ENCODE data around the gene STYXL2. TPM values are rescaled to one million over a fixed set of nuclear protein-coding genes. Genes with fewer than 3 reads are reported as not detected.

The STYXL2 gene
- total and polyA plus RNA-seq, 4 donors: 0.02 to 0.57 (median 0.09) TPM

DNA sequence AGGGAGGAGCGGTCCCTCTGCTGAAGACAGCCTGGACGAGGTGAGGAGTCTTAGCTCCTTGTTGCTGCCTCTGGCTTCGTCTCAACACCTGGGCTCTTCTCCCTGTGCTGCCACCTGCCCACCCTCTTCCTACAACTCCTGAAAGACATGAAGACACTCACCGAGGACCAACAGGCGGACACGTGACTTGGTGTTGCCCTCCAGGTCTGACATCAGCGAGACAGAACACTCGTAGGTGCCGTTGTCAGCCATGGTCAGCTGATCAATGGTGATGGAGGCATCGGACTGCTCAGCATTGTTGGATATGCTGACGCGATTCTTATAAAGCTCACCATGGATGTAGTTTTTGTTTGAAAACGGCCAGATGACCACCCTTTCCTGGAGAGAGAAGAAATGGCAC, 25.1 kb upstream of the STYXL2 start:
- Histone ChIP-seq H3K27me3 (ENCODE audit: control insufficient read depth in 3 of 3, insufficient read depth in 3 of 3, low read length in 2 of 3) (peaks cover 0 to 5% (median 0%) of the 10 kb centered on the region in 3 donors), H3K4me3 (no peak overlapping the region), H3K9me3 (ENCODE audit: control insufficient read depth in 4 of 4, insufficient read depth in 3 of 4, low read length in 3 of 4) (peaks cover 0 to 3% (median 0%) of the 10 kb centered on the region in 4 donors), H3K4me1 (ENCODE audit: control insufficient read depth in 5 of 5, insufficient read depth in 5 of 5, low read length in 5 of 5) (no peaks in the 10 kb centered on the region), H3K9ac (ENCODE audit: insufficient read depth in 1 of 2, low read length in 2 of 2) (no peak overlapping the region), H3K36me3 (ENCODE audit: control insufficient read depth in 4 of 4, insufficient read depth in 4 of 4, low read length in 4 of 4) (no peaks in the 10 kb centered on the region), H3K27ac (ENCODE audit: low read depth in 1 of 2, low read length in 1 of 2) (no peak overlapping the region)
- no peak for DNase-seq
- no peak for ATAC-seq (ENCODE audit: insufficient read depth, low FRiP score)
- WGBS, 2 donors: 93 to 95% methylated on average over 13 of the region's 13 CpGs
- TF ChIP-seq, protein P1, sequence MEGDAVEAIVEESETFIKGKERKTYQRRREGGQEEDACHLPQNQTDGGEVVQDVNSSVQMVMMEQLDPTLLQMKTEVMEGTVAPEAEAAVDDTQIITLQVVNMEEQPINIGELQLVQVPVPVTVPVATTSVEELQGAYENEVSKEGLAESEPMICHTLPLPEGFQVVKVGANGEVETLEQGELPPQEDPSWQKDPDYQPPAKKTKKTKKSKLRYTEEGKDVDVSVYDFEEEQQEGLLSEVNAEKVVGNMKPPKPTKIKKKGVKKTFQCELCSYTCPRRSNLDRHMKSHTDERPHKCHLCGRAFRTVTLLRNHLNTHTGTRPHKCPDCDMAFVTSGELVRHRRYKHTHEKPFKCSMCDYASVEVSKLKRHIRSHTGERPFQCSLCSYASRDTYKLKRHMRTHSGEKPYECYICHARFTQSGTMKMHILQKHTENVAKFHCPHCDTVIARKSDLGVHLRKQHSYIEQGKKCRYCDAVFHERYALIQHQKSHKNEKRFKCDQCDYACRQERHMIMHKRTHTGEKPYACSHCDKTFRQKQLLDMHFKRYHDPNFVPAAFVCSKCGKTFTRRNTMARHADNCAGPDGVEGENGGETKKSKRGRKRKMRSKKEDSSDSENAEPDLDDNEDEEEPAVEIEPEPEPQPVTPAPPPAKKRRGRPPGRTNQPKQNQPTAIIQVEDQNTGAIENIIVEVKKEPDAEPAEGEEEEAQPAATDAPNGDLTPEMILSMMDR (IDR thresholded peaks at IDR 0.05; ENCODE audit: control extremely low read depth, extremely low read depth): no peak

DNA sequence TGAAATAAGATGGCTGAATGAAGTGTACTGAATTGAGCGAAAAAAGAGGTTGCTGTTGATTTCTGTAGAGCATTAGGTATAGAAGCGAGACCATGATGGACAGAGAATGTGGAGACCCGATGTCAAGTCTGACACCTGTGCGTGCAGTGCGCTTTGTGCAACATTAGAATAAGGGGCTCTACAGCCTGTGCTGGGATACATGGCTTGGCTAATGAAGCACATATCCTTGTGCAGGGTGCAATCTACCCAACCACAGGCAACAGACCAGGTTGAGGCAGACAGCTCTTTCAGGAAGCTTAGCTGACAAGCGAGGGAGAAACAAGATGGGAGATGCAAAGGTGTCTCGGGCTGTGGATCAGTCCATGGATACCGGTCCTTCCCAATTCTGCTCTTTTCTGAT, 22.6 kb upstream of the STYXL2 start:
- Histone ChIP-seq H3K27me3 (ENCODE audit: control insufficient read depth in 3 of 3, insufficient read depth in 3 of 3, low read length in 2 of 3) (no peaks in the 10 kb centered on the region), H3K4me3 (no peak overlapping the region), H3K9ac (ENCODE audit: insufficient read depth in 1 of 2, low read length in 2 of 2) (no peak overlapping the region), H3K9me3 (ENCODE audit: control insufficient read depth in 4 of 4, insufficient read depth in 3 of 4, low read length in 3 of 4) (peaks cover 0 to 3% (median 0%) of the 10 kb centered on the region in 4 donors), H3K27ac (ENCODE audit: low read depth in 1 of 2, low read length in 1 of 2) (no peak overlapping the region), H3K36me3 (ENCODE audit: control insufficient read depth in 4 of 4, insufficient read depth in 4 of 4, low read length in 4 of 4) (no peaks in the 10 kb centered on the region), H3K4me1 (ENCODE audit: control insufficient read depth in 5 of 5, insufficient read depth in 5 of 5, low read length in 5 of 5) (no peaks in the 10 kb centered on the region)
- DNase-seq (no peak), ATAC-seq (ENCODE audit: insufficient read depth, low FRiP score) (no peak)
- WGBS, 2 donors: 97 to 99% methylated on average over 8 of the region's 8 CpGs
- TF ChIP-seq, protein P1 (IDR thresholded peaks at IDR 0.05; ENCODE audit: control extremely low read depth, extremely low read depth): no peak

- no peaks in the 10 kb centered on the region for H3K27me3 ChIP-seq (ENCODE audit: control insufficient read depth in 3 of 3, insufficient read depth in 3 of 3, low read length in 2 of 3)
- 79% methylated on average over 8 of the region's 8 CpGs for WGBS, 2 donors
Measured at GRCh38 chr1:167076136-167076710, 17.7 kb upstream of the STYXL2 start.

More at GRCh38 chr1:167076136-167076710, 17.7 kb upstream of the STYXL2 start:
- no peak for DNase-seq
- Histone ChIP-seq H3K27ac (ENCODE audit: low read depth in 1 of 2, low read length in 1 of 2) (no peak overlapping the region), H3K4me1 (ENCODE audit: control insufficient read depth in 5 of 5, insufficient read depth in 5 of 5, low read length in 5 of 5) (peaks cover 0 to 8% (median 0%) of the 10 kb centered on the region in 5 donors), H3K4me3 (no peak overlapping the region), H3K9ac (ENCODE audit: insufficient read depth in 1 of 2, low read length in 2 of 2) (no peak overlapping the region), H3K9me3 (ENCODE audit: control insufficient read depth in 4 of 4, insufficient read depth in 3 of 4, low read length in 3 of 4) (peaks cover 0 to 4% (median 0%) of the 10 kb centered on the region in 4 donors), H3K36me3 (ENCODE audit: control insufficient read depth in 4 of 4, insufficient read depth in 4 of 4, low read length in 4 of 4) (no peaks in the 10 kb centered on the region)
- TF ChIP-seq, protein P1 (IDR thresholded peaks at IDR 0.05; ENCODE audit: control extremely low read depth, extremely low read depth): no peak
- no peak for ATAC-seq (ENCODE audit: insufficient read depth, low FRiP score)
